Islet precursor cell (in vitro differentiated cells): ENCODE results near the gene TBL3.

Experiments
- DNase-seq: peaks from one replicate; pipeline ENCODE4 v3.0.0-alpha.2; 2018

TBL3 gene

DNA sequence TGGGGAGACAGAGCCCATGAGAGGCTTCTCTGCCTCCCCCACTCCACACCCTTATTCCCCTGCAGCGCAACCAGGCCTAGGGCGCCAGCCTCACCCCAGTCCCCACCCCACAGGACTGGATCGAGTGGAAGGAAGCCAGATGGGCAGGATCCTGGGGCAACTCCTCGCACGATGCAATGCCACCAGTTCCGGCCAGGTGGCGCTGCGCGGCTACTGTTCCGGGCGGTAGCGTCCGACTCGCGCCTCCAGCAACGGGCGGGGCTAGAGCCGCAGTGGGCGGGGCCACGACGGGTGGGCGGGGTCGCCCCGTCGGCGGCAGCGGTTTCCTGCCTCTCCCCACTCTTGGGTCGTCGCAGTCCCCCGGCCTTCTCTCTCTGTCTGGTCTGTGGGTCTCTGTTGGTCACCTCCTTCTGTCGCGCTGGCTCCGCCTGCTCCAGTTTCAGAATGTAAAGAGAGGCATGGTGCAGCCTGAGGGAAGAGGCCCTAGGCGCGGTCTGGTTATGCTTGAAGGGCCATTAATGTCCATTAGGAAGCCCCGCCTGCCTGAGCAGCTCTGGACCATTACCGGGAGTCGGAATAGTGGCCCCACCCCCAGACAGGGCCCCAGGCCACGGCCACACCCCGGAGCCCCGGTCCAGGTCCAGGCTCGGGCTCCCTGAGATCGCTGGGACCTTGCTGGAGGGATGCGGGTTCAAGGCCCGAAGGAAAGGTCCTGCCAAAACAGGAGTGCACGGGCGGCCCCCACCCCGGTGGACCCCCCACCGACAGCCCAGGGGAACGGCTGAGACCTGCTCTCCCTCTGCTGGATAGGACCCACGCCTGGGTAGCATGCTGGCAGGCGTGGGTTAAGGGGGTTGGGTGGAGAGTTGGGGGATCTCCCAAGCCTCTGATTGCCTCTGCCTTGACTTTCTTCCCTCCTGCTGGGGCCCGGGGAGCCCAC, 51.5 kb downstream of the TBL3 start:
- peak; percentile 97 for DNase-seq

DNA sequence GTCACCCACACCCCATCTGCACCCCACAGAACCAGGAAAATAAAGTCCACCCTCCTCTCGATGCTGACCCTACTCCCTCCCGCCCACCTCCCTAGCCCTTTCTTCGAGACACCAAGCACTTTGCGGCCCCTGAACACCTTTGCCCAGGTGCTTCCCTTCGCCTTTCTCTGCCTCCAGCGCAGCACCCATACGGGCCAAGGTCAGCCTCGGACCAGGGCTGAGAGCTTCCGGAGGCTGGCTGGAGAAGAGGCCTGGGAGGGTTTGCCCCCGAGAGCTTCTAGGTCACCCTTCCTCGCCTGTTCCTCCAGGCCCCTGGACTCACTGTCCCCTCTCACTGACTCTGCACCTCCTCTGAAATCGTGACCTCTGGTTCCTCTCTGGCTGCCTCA, 52.2 kb downstream of the TBL3 start:
- DNase-seq, result no peak

DNA sequence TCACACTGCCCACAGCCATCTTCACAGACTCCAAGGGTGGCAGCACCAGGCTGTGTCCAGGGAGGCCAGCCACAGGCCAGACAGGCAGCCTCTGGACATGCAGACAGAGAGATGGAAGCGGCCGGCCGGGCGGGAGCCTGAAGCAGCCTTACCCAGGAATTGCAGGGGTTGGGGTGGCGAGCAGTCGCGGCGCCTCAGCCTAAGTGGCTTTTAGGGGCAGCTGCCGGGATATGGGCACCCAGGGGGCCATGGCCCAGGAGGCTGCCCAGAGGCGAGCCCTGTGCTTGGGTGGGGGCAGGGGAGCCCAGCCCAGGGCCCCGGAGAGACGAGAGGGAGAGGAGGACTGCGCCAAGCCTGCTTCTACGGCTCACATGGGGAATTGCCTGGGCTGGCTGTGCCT, 53.4 kb downstream of the TBL3 start:
- DNase-seq, result no peak

DNA sequence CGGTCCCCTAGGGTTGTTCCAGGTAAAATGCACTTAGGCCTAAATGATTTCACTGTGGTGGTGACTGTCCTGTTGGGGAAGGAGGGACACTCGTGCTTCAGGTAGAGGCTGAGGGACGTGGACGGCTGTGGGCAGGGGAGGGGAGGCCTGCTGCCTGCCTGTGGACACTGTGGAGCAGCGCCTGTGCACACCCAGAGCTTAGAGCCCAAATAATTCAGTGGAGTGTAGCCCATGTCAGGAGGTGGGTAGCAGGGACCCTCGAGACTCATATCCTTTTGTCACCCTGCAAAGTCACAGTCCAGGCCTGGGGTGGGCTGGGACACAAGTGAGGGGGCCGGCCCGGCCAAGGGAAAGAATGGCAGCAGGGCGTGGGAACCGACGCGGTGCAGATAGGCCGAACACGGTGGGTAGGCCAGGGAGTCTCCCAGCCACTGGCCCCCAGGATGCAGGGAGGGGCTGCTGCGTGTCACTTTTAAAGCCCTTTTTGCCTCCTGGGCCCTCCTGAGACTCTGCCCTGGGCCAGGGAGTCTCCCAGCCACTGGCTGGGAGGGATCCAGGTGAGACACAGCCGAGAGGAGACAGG, 54.1 kb downstream of the TBL3 start:
- DNase-seq, result no peak

DNA sequence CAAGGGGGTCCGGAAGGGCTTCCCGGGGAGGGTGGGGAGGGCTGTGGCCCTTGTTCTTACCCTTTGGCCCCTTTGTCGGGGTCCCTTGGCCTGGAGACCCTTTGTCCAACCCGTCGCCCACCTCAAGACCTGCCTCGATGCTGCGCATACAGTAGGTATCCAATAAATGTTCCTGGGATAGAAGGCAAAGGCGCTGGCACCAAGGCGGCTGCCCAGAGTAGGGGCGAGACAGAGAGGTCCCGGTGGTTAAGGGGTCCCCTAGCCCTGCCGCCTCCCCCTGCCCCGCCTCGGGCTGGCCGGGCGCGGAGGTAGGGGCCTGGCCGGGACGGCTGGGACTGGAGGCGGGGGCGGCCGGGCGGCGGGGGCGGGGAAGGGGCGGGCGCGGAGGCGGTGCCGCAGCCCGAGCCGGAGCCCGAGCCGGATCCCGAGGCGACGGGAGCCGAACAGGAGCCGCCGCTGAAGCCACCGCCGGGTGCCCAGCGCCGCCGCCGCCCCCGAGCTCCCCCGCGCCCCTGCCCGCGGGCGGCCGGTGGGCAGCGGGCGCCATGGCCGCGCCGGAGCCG, 54.7 kb downstream of the TBL3 start, which contains the start of gene NHERF2:
Gene NHERF2, plus strand, starts transcription at position 442 of the 563 bp plus-strand sequence. Its CDS starts 104 bp downstream, at position 546.
- no peak for DNase-seq

DNA sequence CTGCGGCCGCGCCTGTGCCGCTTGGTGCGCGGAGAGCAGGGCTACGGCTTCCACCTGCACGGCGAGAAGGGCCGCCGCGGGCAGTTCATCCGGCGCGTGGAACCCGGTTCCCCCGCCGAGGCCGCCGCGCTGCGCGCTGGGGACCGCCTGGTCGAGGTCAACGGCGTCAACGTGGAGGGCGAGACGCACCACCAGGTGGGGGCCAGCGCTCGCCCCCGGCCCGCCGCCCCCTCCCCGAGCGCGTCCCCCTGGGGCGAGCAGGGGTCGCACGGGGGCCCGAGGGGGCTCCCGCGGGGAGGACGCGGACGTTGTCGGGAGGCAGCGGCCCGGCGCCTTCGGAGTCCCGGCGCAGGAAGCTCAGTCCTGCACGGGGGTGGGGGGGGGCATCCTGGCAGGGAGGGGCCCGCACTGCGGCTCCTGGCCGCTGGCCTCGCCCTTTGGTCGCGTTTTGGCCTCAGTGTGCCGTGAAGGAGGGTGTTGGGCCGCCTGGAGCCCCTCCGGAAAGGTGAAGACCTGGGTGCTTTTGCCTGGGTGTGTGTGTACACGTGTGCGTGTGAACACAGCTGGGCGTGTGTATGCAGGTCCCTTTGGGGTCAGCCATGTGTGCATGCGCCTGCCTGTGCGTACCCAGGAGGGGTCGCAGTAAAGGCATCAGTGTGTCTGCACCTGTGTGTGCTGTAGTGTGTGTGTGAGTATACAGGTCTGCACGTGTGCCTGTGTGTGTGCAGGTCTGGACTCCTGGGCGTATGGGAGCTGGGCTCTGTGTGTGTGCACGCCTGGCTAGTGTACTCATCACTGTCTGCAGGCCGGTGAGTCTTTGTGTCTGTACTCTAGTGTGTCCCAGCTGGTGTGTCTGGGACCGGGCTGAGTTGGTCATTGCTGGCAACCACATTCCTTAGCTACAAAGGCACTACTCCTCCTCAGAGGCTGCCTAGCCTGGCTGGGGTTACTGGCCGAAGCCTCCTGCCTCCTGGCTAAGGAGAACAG, 55.5 kb downstream of the TBL3 start:
- peak; percentile 88 for DNase-seq

DNA sequence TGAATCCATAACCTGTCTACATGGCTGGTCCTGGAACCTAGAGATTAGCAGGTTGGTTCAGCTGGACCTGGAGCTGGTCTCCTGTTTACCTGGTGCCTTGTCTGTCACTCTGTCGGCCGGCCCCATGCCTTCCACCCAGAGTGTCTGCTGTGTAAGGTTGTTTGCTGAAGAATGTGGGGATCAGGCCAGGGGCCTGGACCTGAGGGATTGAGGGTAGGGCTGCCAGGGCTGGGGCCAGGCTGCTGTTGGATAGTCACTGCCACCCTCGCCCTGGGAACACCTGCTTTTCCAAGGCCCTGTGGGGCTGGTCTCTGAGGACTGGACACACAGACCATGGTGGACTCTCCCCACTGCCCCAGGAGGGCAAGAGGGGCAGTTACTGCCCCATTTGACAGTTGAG, 56.3 kb downstream of the TBL3 start:
- no peak for DNase-seq

DNA sequence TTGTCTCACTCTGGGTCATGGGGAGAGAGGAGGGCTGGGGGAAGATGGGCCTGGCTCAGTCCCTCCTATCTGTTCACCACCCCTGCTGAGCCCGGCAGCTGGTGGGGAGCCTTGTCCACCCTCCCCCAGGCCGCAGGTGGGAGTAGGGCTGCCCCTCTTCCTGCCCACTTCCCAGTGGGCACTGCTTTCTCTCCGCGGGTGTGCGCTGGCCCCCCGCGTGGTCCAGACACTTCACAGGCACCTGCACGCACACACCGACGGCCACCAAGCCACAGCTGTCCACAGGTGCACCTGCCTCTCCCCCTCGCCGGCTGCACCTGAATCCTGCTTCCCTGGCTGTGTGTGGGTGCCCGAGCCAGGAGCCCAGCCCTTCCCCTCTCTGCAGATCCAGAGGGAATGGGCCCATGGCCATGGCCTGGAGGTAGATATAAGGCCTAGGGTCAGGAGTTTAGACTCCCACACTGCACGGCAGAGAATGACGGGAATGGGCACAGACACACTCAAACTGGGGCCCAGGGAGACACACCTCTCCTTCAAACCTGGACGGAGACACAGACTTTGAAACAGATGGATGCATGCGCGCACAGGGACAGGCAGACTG, 56.9 kb downstream of the TBL3 start:
- no peak for DNase-seq

DNA sequence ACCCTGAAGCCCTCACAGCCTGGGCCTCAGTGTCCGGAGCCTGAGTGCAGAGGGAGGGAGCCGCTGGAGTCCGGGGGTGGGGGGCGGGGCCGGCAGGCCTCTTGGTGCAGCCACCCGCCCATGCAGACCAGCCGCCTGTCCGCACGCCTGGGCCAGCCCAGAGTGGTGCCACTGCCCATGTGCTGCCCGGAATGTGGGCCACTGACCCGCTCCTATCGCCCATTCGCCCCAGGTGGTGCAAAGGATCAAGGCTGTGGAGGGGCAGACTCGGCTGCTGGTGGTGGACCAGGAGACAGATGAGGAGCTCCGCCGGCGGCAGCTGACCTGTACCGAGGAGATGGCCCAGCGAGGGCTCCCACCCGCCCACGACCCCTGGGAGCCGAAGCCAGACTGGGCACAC, 57.5 kb downstream of the TBL3 start:
- no peak for DNase-seq

DNA sequence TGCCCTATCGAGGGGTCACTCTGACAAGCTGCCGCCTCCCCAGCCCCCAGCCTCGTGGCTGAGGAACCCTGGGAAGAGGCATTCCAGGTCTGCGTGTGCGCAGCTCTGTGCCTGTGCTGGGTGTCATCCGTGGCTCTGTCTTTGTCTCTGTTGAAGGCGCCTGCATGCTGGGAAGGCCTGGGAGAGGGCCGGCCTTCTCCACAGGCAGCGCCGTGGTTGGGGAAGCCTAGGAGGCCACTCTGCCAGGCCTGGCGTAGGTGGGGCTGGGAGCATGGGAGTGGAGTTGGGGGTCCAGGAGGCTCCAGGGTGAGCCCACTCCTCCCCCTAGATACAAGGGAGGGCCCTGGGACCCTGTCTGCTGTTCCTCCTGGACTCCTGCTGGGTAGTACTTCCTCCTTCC, 58.2 kb downstream of the TBL3 start:
- DNase-seq, result no peak

DNA sequence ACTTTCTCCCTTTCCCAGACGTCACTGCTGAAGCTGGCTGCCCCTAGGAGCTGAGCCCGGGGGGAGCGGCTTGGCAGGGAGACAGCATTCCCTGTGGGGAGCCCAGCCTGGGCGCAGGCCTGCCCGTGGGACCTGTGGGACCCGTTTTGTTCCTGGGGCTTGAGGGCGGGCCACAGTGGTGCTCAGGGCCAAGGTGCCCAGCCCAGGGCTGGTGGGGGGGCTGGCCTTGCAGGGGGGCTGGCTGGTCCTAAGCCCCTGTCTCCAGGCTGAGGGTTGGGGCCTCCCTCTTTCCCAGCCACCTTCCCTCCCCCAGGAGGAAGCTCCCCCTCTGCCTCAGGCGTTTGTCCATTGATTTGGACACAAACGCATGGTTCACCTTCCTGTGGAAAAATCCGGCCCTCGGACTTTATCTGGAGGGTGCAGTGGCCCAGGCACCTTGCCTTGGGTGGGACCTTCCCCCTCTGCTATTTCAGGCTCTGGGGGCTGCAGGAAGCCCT, 59.3 kb downstream of the TBL3 start:
- no peak for DNase-seq
